SKM-1 treated with dmso at 0.1 percent for 144 hours (cell line): ENCODE measurements around the gene SECTM1.

ENCODE experiments used
- DNase-seq: peaks from one replicate; lab custom pipeline; 2025; ENCODE audit not compliant: unreplicated experiment; lab: John Stamatoyannopoulos, UW

SECTM1 gene

GRCh38 chr17:82317394-82318168 lies 16.0 kb downstream of the SECTM1 start, which contains the start of gene CD7:
Gene CD7, minus strand, starts transcription at chr17:82317608. Its CDS starts 113 bp downstream, at chr17:82317495.
- no peak for DNase-seq

- no peak for DNase-seq
These were observed 16.7 kb downstream of the SECTM1 start for GRCh38 chr17:82316651-82317393.

- no peak for DNase-seq
These were observed 17.7 kb downstream of the SECTM1 start for GRCh38 chr17:82315703-82316358.

- peak; percentile 67 for DNase-seq
These were observed 18.6 kb downstream of the SECTM1 start for GRCh38 chr17:82314727-82315605.

- no peak for DNase-seq
These were observed 19.4 kb downstream of the SECTM1 start for GRCh38 chr17:82314012-82314726.

- no peak for DNase-seq
These were observed 20.2 kb downstream of the SECTM1 start for GRCh38 chr17:82313195-82314011.

GRCh38 chr17:82311971-82312370 lies 21.6 kb downstream of the SECTM1 start:
- no peak for DNase-seq

GRCh38 chr17:82310877-82311276 lies 22.7 kb downstream of the SECTM1 start:
- DNase-seq = no peak

GRCh38 chr17:82309656-82310570 lies 23.7 kb downstream of the SECTM1 start:
- DNase-seq = no peak

GRCh38 chr17:82305727-82306300 lies 27.8 kb downstream of the SECTM1 start:
- DNase-seq = no peak

GRCh38 chr17:82304826-82305726 lies 28.5 kb downstream of the SECTM1 start:
- DNase-seq = no peak

- no peak for DNase-seq
These were observed 29.4 kb downstream of the SECTM1 start for GRCh38 chr17:82303944-82304808.

GRCh38 chr17:82302991-82303943 lies 30.3 kb downstream of the SECTM1 start:
- no peak for DNase-seq

- no peak for DNase-seq
These were observed 31.0 kb downstream of the SECTM1 start for GRCh38 chr17:82302568-82302963.
